SK-N-SH treated with all-trans-retinoic acid at 6 μM for 48 hours (cell line): Measurements from ENCODE around the gene NUB1.

Experiments
- ARNTL ChIP-seq: fragments of 450-650 bp; formaldehyde crosslinking; IDR thresholded peaks from 2 replicates; pipeline ENCODE4 v1.5.0; 2020; ENCODE audit warnings: low read depth, mild to moderate bottlenecking, moderate library complexity, borderline replicate concordance
- OSR1 ChIP-seq: fragments of 250-450 bp; sonication (Bioruptor Pico); IDR thresholded peaks from 2 replicates; pipeline ENCODE4 v1.8.0; 2022; ENCODE audit warnings: moderate library complexity, mild to moderate bottlenecking, inconsistent platforms
- SNAI2 ChIP-seq: fragments of 250-450 bp; sonication (Bioruptor Pico); IDR thresholded peaks from 2 replicates; pipeline ENCODE4 v1.5.0; 2020; ENCODE audit warnings: mild to moderate bottlenecking, moderate library complexity
- ZFP30 ChIP-seq: fragments of 450-650 bp; formaldehyde crosslinking; IDR thresholded peaks from 2 replicates; pipeline ENCODE4 v1.5.0; 2022; ENCODE audit warnings: mild to moderate bottlenecking, moderate library complexity

DNA sequence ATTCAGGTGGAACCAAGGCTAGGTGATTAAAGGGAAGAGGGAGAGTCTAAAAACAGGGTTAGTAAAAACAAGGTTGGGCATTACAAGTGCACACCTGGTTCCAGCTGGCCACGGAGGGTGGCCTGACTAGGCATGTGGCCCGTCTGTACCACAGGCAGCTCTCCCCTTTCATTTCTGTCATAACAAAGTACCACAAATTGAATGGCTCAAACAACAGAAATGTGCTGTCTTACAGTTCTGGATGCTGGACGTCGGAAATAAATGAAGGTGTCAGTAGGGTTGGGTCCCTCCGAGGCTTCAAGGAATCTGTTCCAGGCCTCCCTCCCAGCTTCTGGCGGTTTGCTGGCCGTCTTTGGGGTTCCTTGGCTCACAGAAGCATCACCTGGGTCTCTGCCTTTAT lies 81.6 kb downstream of the NUB1 start:
- TF ChIP-seq SNAI2: no peak
- TF ChIP-seq ZFP30 (CRISPR knock-in tag): no peak
- no peak for TF ChIP-seq OSR1 (CRISPR knock-in tag)
- no peak for TF ChIP-seq ARNTL
